Measurements from ENCODE around the gene PTPRN2.

DNA sequence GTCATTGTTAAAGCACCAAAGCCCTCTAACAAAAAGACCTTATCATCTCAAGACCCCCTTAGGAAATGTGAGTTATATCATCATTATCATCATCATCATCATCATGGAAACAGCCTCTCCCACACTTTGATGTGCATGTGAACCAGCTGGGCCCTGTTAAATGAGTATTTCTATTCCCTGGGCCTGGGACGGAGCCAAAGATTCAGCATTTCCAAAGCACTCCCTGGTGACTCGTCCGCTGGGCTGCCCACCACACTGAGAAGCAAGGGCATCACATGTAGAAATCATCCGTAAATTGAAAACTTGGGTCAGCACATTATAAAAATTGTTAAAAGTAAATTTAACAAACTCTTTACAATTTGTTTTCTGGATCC is 88.6 kb downstream of the PTPRN2 start:
- TF ChIP-seq, protein P1, sequence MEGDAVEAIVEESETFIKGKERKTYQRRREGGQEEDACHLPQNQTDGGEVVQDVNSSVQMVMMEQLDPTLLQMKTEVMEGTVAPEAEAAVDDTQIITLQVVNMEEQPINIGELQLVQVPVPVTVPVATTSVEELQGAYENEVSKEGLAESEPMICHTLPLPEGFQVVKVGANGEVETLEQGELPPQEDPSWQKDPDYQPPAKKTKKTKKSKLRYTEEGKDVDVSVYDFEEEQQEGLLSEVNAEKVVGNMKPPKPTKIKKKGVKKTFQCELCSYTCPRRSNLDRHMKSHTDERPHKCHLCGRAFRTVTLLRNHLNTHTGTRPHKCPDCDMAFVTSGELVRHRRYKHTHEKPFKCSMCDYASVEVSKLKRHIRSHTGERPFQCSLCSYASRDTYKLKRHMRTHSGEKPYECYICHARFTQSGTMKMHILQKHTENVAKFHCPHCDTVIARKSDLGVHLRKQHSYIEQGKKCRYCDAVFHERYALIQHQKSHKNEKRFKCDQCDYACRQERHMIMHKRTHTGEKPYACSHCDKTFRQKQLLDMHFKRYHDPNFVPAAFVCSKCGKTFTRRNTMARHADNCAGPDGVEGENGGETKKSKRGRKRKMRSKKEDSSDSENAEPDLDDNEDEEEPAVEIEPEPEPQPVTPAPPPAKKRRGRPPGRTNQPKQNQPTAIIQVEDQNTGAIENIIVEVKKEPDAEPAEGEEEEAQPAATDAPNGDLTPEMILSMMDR (IDR thresholded peaks at IDR 0.05) = no peak
- TF ChIP-seq JUND (IDR thresholded peaks at IDR 0.05) (no peak), MEF2A (IDR thresholded peaks at IDR 0.05; ENCODE audit: borderline replicate concordance, low read depth) (no peak), MAX (IDR thresholded peaks at IDR 0.05; ENCODE audit: low read depth) (no peak), SMC3 (IDR thresholded peaks at IDR 0.05; ENCODE audit: low read depth, low read length) (no peak)
- TF ChIP-seq, protein P2, sequence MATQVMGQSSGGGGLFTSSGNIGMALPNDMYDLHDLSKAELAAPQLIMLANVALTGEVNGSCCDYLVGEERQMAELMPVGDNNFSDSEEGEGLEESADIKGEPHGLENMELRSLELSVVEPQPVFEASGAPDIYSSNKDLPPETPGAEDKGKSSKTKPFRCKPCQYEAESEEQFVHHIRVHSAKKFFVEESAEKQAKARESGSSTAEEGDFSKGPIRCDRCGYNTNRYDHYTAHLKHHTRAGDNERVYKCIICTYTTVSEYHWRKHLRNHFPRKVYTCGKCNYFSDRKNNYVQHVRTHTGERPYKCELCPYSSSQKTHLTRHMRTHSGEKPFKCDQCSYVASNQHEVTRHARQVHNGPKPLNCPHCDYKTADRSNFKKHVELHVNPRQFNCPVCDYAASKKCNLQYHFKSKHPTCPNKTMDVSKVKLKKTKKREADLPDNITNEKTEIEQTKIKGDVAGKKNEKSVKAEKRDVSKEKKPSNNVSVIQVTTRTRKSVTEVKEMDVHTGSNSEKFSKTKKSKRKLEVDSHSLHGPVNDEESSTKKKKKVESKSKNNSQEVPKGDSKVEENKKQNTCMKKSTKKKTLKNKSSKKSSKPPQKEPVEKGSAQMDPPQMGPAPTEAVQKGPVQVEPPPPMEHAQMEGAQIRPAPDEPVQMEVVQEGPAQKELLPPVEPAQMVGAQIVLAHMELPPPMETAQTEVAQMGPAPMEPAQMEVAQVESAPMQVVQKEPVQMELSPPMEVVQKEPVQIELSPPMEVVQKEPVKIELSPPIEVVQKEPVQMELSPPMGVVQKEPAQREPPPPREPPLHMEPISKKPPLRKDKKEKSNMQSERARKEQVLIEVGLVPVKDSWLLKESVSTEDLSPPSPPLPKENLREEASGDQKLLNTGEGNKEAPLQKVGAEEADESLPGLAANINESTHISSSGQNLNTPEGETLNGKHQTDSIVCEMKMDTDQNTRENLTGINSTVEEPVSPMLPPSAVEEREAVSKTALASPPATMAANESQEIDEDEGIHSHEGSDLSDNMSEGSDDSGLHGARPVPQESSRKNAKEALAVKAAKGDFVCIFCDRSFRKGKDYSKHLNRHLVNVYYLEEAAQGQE (IDR thresholded peaks at IDR 0.05; ENCODE audit: low read depth, low read length) = no peak
